K562 (cell line): ENCODE results near the gene SLX9. TPM values are rescaled to one million over a fixed set of nuclear protein-coding genes. Genes with fewer than 3 reads are reported as not detected.

Experiments
- ATAC-seq: fragments of 200-7000 bp; cut with Tn5 transposase; 3 replicates; pipeline ENCODE4 v1.9.1; 2020; ENCODE audit warnings: moderate library complexity
- BruUV-seq: library from RNA; stranded (reverse); fragments of 400-500 nt; replicated peaks from 2 replicates; lab custom pipeline; 2021; lab: Mats Ljungman, UMichigan
- CTCF ChIA-PET: fragments of 300-600 bp; formaldehyde crosslinking; extraction: SDS; loops from one replicate; lab custom pipeline; 2021; ENCODE audit warnings: low intra/inter-chr PET ratio; lab: Yijun Ruan, JAX
- POLR2A ChIA-PET: fragments of 300-600, 350-650 bp; sonication (Branson Sonifier 250); formaldehyde crosslinking; extraction: SDS; loops from one replicate; lab custom pipeline; 2021; ENCODE audit warnings: antibody characterized with exemption, inconsistent platforms; lab: Yijun Ruan, JAX
- DNase-seq, 4 experiments: peaks; one replicate each; pipeline versions ENCODE4 v3.0.0 to v3.0.0-alpha.2; 2011 to 2018; ENCODE audit warnings: low spot score in 3 of 4, mixed read lengths in 3 of 4; ENCODE audit errors: extremely low read depth in 1 of 4
- FAIRE-seq: peaks from 2 replicates; lab custom pipeline; 2011; peaks lifted over from hg19 to GRCh38; lab: Jason Lieb, UNC
- H2AFZ ChIP-seq: 2 replicates; pipeline ENCODE4 v1.6.0; 2011; ENCODE audit warnings: low read depth, low read length, control low read depth, inconsistent platforms
- H3K27ac ChIP-seq: fragments of 200-600 bp; 3 replicates; pipeline ENCODE4 v1.8.0; 2011; ENCODE audit warnings: low read depth, mild to moderate bottlenecking, control low read depth, inconsistent platforms, low read length, moderate library complexity, mixed read lengths; ENCODE audit errors: extremely low read depth
- H3K27me3 ChIP-seq, 2 experiments: fragments of 300-600 bp in 1 of 2; 2 replicates in 1 of 2; 3 replicates in 1 of 2; pipeline versions ENCODE4 v1.6.0 to v1.8.0; 2011; ENCODE audit warnings: inconsistent platforms in 2 of 2, low read length in 2 of 2, mild to moderate bottlenecking in 1 of 2, mixed read lengths in 1 of 2, moderate library complexity in 1 of 2; ENCODE audit not compliant: control insufficient read depth in 2 of 2, insufficient read depth in 2 of 2
- H3K36me3 ChIP-seq: fragments of 300-600 bp; 3 replicates; pipeline ENCODE4 v1.8.0; 2011; ENCODE audit warnings: mild to moderate bottlenecking, low read length, inconsistent platforms; ENCODE audit not compliant: control insufficient read depth, insufficient read depth
- H3K4me1 ChIP-seq, 2 experiments: fragments of 200-600 bp in 1 of 2; replicated peaks in 1 of 2; 2 replicates in 1 of 2; 3 replicates in 1 of 2; pipeline versions ENCODE4 v1.5.1 to v1.8.0; 2011; ENCODE audit warnings: inconsistent platforms in 2 of 2, low read length in 2 of 2, mild to moderate bottlenecking in 1 of 2, mixed read lengths in 1 of 2, moderate library complexity in 1 of 2; ENCODE audit not compliant: control insufficient read depth in 2 of 2, insufficient read depth in 2 of 2
- H3K4me2 ChIP-seq: 2 replicates; pipeline ENCODE4 v1.6.1; 2011; ENCODE audit warnings: low read length, control low read depth, inconsistent platforms, mixed read lengths; ENCODE audit not compliant: insufficient read depth
- H3K4me3 ChIP-seq: fragments of 200-600 bp; sonication (generic), shearing (Covaris generic); 2 replicates; pipeline ENCODE4 v1.5.1; 2016; ENCODE audit warnings: control low read depth, inconsistent platforms
- H3K79me2 ChIP-seq: fragments of 200-600 bp; 3 replicates; pipeline ENCODE4 v1.8.0; 2011; ENCODE audit warnings: low read length, inconsistent platforms; ENCODE audit not compliant: control insufficient read depth, insufficient read depth
- H3K9ac ChIP-seq, 2 experiments: 2 replicates each; pipeline versions ENCODE4 v1.6.0 to v1.6.1; 2011; ENCODE audit warnings: low read depth in 2 of 2, low read length in 2 of 2, control low read depth in 1 of 2, inconsistent platforms in 1 of 2, mild to moderate bottlenecking in 1 of 2, mixed read lengths in 1 of 2; ENCODE audit not compliant: insufficient read depth in 1 of 2
- H3K9me1 ChIP-seq: one replicate; pipeline ENCODE4 v1.6.0; 2011; ENCODE audit warnings: inconsistent platforms, mild to moderate bottlenecking, low read length, moderate library complexity; ENCODE audit not compliant: control insufficient read depth, insufficient read depth
- H3K9me3 ChIP-seq: replicated peaks from 2 replicates; pipeline ENCODE4 v1.5.1; 2011; ENCODE audit warnings: low read depth, low read length, inconsistent platforms; ENCODE audit not compliant: control insufficient read depth, insufficient read depth
- H4K20me1 ChIP-seq: replicated peaks from 2 replicates; pipeline ENCODE4 v1.6.1; 2011; ENCODE audit warnings: low read length, inconsistent platforms, mixed read lengths; ENCODE audit not compliant: control insufficient read depth, insufficient read depth
- ATF2 ChIP-seq: sonication (generic); formaldehyde crosslinking; IDR thresholded peaks from 2 replicates; pipeline ENCODE4 v1.8.1; 2022; ENCODE audit warnings: missing genetic modification reagents
- ATF6 ChIP-seq: sonication (generic); formaldehyde crosslinking; IDR thresholded peaks from 2 replicates; pipeline ENCODE4 v1.4.0; 2020; ENCODE audit warnings: mild to moderate bottlenecking, missing genetic modification reagents
- NFE2L1 ChIP-seq: fragments of 450-650 bp; IDR thresholded peaks from 2 replicates; pipeline ENCODE4 v1.6.1; 2016; ENCODE audit warnings: missing genetic modification characterization, low read depth, mild to moderate bottlenecking, missing compliant biosample characterization, moderate library complexity, borderline replicate concordance
- ZMIZ1 ChIP-seq, 2 experiments: fragments of 150-350 bp in 1 of 2; IDR thresholded peaks; 2 replicates each; pipeline ENCODE4 v1.6.1; 2012 to 2016; ENCODE audit warnings: low read depth in 2 of 2, low read length in 2 of 2, mild to moderate bottlenecking in 1 of 2, moderate library complexity in 1 of 2
- ZNF395 ChIP-seq: fragments of 200-800 bp; sonication (Bioruptor generic); IDR thresholded peaks from 2 replicates; pipeline ENCODE4 v1.6.1; 2017; ENCODE audit warnings: missing genetic modification characterization, missing compliant biosample characterization
- ZNF592 ChIP-seq: fragments of 450-650 bp; IDR thresholded peaks from 2 replicates; pipeline ENCODE4 v1.6.1; 2017; ENCODE audit warnings: antibody characterized with exemption, mild to moderate bottlenecking
- WGBS: fragments of 100-300 bp; shearing (Covaris generic); methylation state at CpG from one replicate; pipeline ENCODE4 v1.1.6; 2016; ENCODE audit warnings: low coverage, mixed read lengths; ENCODE audit not compliant: insufficient coverage; ENCODE audit errors: missing lambda C conversion rate; 5-methylcytosine and 5-hydroxymethylcytosine counted together
- in situ Hi-C: fragments of 300-500 bp; cut with MboI; formaldehyde crosslinking; loops from 4 replicates; pipeline ENCODE4 v1.15.0; 2018; ENCODE audit warnings: inconsistent platforms, mixed read lengths
- intact Hi-C: fragments of 100-400 bp; cut with micrococcal nuclease; formaldehyde crosslinking; loops from 2 replicates; pipeline ENCODE4 v1.14.2; 2022
- polyA plus RNA-seq, 8 experiments: library from polyadenylated mRNA; depleted of rRNA in 4 of 8; stranded (reverse) in 5 of 8; unstranded in 3 of 8; fragments of >200 nt; fragmentation: Nextera tagmentation in 2 of 8; fragmentation: Illumina TruSeq in 1 of 8; extraction: Ambion mirVana in 2 of 8; extraction: Trizol in 1 of 8; gene quantifications; 2 replicates each; pipeline versions ENCODE4 v1.2.1 to v1.2.3, GENCODE V29; 2011 to 2014; ENCODE audit warnings: inconsistent platforms in 1 of 8, missing spikeins in 1 of 8
- total RNA-seq, 7 experiments: library from RNA; depleted of rRNA in 6 of 7; stranded (reverse); fragments of >200 nt in 6 of 7; fragmentation: Illumina TruSeq in 2 of 7; extraction: Trizol in 2 of 7; gene quantifications; 2 replicates each; pipeline versions ENCODE4 v1.2.1 to v1.2.3, GENCODE V29; 2011 to 2021; ENCODE audit warnings: low replicate concordance in 1 of 7

SLX9 gene
- total and polyA plus RNA-seq, 9 of the 15 experiments (the other 6 are each of a cell fraction or from before 2014, with no cell fraction given): 1.2 to 75.5 (median 16.5) TPM

- peaks cover 42% of the 10 kb centered on the region for H4K20me1 ChIP-seq
- no peak overlapping the region for H3K4me2 ChIP-seq
- intact Hi-C loops (no loop called here), in situ Hi-C loops (no loop called here)
- H3K79me2 ChIP-seq: no peaks in the 10 kb centered on the region
- peaks cover 0 to 79% of the 10 kb centered on the region in 2 experiments; a peak in 1 of 5 replicates for H3K4me1 ChIP-seq
- DNase-seq (no peak), FAIRE-seq (no peak), ATAC-seq (no peak)
- BruUV-seq: no TSS peak
- POLR2A ChIA-PET: interaction anchor here (0.6 to 2.4 kb wide), 4 partner anchors 8 to 206 kb away, joined by 3 to 6 read pairs (median 3); no protein-coding TSS in a partner anchor
- CTCF ChIA-PET: no interaction called here
- peaks cover 29 to 91% of the 10 kb centered on the region in 2 experiments; a peak in 4 of 5 replicates for H3K27me3 ChIP-seq
- WGBS: 11% methylated on average over 13 of the region's 15 CpGs
- no peak overlapping the region; a peak in 1 of 4 replicates for H3K9ac ChIP-seq
- H3K9me3 ChIP-seq: no peaks in the 10 kb centered on the region
- H2AFZ ChIP-seq: no peak overlapping the region
- H3K27ac ChIP-seq: no peak overlapping the region
- peaks cover 4% of the 10 kb centered on the region for H3K9me1 ChIP-seq
- H3K4me3 ChIP-seq: no peak overlapping the region
- no peaks in the 10 kb centered on the region for H3K36me3 ChIP-seq
- TF ChIP-seq ZNF592 (no peak), NFE2L1 (tag) (no peak), ATF6 (no peak), ZNF395 (CRISPR knock-in tag) (no peak), ATF2 (no peak), ZMIZ1 (IDR thresholded peaks at IDR 0.05; ENCODE audit: low read depth in 2 of 2, low read length in 2 of 2) (no peak)
Measured at GRCh38 chr21:44994695-44995342, 55.0 kb downstream of the SLX9 start.
